ENCODE measurements around the gene SLC36A1. TPM values are rescaled to one million over a fixed set of nuclear protein-coding genes. Genes with fewer than 3 reads are reported as not detected.
A peak's percentile ranks its signal among the peaks of the same experiment; 100 is the strongest.

The SLC36A1 gene
- total RNA-seq, 1 donor from 2014 or later: 19.9 TPM

DNA sequence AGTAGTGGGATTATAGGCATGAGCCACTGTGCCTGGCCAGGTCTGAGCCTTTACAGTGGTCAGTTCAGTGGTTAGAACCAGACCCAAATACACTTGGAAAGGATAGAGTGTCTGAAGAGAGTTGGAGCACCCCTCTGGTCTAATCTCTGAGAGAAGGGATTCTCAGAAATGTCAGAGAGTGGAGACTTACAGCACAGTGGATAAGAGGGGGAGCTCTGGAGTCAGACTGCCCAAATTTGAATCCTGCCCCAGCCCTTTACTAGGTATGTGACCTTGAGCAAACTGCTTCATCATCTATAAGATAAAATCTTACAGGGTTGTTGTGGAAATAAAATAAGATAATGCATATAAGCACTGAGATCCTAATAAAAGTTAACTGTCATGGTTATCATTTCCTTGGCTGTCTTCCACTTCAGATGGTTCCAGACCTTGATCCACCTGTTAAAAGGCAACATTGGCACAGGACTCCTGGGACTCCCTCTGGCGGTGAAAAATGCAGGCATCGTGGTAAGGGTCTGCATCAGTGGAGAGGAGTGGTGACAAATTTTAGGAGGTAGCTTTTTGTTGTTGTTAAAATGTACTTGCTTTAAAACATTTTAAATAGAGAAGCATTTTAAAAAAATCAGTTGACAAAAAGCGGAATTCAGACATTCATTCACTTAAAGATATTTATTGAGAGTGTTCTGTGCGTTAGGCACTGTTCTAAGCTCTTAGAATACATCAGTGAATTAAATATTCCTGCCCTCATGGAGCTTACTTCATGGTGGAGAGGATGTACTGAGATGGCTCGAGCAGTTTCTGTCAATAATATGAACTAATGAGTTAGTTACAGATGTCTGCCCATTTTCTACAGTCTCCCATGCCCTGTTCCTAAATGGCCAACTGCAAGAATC, 16.0 kb downstream of the SLC36A1 start:
- no peaks in the 10 kb centered on the region for H3K27me3 ChIP-seq
- no peaks in the 10 kb centered on the region for H3K9me3 ChIP-seq
- H3K27ac ChIP-seq: no peak overlapping the region
- TF ChIP-seq, protein P1, sequence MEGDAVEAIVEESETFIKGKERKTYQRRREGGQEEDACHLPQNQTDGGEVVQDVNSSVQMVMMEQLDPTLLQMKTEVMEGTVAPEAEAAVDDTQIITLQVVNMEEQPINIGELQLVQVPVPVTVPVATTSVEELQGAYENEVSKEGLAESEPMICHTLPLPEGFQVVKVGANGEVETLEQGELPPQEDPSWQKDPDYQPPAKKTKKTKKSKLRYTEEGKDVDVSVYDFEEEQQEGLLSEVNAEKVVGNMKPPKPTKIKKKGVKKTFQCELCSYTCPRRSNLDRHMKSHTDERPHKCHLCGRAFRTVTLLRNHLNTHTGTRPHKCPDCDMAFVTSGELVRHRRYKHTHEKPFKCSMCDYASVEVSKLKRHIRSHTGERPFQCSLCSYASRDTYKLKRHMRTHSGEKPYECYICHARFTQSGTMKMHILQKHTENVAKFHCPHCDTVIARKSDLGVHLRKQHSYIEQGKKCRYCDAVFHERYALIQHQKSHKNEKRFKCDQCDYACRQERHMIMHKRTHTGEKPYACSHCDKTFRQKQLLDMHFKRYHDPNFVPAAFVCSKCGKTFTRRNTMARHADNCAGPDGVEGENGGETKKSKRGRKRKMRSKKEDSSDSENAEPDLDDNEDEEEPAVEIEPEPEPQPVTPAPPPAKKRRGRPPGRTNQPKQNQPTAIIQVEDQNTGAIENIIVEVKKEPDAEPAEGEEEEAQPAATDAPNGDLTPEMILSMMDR (IDR thresholded peaks at IDR 0.05): peak in 1 of 3 experiments; percentile 12
- intact Hi-C loops (cut with DNase I): no loop called here
- DNase-seq (ENCODE audit: low spot score in 2 of 2): no peak
- H3K36me3 ChIP-seq: peaks cover 23 to 55% of the 10 kb centered on the region in 2 donors
- no peak overlapping the region for H3K4me3 ChIP-seq
- no peaks in the 10 kb centered on the region for H3K4me1 ChIP-seq

DNA sequence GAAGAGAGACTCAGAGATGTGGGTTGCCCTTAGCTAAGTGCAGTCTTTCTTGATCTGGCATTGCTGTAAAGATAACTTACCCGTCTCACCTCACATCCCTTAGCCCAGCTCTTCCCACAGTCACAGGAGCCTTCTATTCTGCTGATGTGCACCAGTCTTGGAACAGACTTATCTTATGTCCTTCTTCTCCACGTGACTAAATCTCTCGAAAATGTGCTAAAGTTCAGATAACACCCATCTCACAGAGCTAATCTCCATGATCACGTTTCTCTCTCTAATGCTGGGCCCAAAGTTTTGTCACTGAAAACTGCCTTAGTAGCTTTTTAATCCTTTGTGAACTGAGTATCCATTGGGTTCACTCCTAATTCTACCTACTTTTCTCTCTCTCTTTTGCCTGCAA, 16.7 kb downstream of the SLC36A1 start:
- H3K27me3 ChIP-seq: no peaks in the 10 kb centered on the region
- no peaks in the 10 kb centered on the region for H3K4me1 ChIP-seq
- no peak overlapping the region for H3K4me3 ChIP-seq
- no peak overlapping the region for H3K27ac ChIP-seq
- DNase-seq (ENCODE audit: low spot score in 2 of 2): no peak
- TF ChIP-seq, protein P1 (IDR thresholded peaks at IDR 0.05): no peak
- H3K36me3 ChIP-seq: peaks cover 19 to 62% of the 10 kb centered on the region in 2 donors
- no peaks in the 10 kb centered on the region for H3K9me3 ChIP-seq
- intact Hi-C loops (cut with DNase I): no loop called here

DNA sequence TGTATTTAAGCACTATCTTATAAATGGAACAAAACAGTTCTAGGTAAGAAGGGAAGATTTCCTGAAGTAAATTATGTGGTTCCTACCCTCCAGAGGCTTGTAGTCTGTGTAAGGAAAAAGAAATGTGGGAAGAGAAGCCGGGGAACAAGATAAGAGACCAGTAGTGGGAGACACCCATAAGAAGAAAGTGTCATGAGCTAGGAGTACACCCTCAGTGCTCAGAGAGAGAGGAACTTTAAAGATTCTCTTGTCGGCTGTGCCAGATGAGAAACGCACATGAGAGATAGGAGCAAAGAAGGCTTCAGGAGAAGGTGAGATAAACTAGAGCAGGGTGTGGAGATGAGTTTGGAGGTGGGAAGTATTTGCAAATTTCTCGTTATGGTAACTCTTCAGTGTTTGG, 18.1 kb downstream of the SLC36A1 start:
- no peak for DNase-seq (ENCODE audit: low spot score in 2 of 2)
- Histone ChIP-seq H3K36me3 (peaks cover 19 to 59% of the 10 kb centered on the region in 2 donors), H3K9me3 (no peaks in the 10 kb centered on the region), H3K27me3 (no peaks in the 10 kb centered on the region), H3K4me3 (no peak overlapping the region), H3K4me1 (no peaks in the 10 kb centered on the region), H3K27ac (no peak overlapping the region)
- TF ChIP-seq, protein P1 (IDR thresholded peaks at IDR 0.05): no peak
- intact Hi-C loops (cut with DNase I): no loop called here

DNA sequence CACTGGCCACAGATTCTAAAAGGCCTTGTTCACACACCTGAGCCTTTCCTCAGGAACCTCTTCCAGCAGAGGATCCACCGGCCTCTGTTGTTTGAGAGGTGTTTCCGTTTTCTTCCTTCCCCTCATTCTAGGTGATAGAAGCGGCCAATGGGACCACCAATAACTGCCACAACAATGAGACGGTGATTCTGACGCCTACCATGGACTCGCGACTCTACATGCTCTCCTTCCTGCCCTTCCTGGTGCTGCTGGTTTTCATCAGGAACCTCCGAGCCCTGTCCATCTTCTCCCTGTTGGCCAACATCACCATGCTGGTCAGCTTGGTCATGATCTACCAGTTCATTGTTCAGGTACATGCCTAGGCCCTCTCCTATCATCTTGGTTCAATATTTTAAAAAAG, 20.2 kb downstream of the SLC36A1 start:
- Histone ChIP-seq H3K36me3 (peaks cover 19 to 59% of the 10 kb centered on the region in 2 donors), H3K4me1 (no peaks in the 10 kb centered on the region), H3K9me3 (no peaks in the 10 kb centered on the region), H3K27ac (no peak overlapping the region), H3K4me3 (no peak overlapping the region), H3K27me3 (no peaks in the 10 kb centered on the region)
- TF ChIP-seq, protein P1 (IDR thresholded peaks at IDR 0.05): no peak
- no peak for DNase-seq (ENCODE audit: low spot score in 2 of 2)
- intact Hi-C loops (cut with DNase I): no loop called here

DNA sequence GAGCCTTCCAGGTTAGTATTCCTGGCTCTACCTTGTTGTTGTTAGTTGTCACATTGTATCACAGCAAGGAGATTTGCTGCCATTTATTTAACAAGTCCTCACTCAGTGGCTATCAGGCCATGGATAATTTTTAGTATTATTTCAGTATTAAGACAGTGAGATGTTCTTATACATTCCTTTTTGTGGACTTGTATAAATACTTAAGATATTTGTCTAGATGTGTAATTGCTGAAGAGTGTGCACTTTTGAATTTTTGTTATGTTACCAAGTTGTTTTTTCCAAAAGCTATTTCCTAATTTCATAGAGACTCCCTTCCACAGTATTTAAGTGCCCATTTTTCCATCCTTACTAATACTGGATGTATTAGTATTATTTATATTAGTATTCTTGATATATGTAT, 22.0 kb downstream of the SLC36A1 start:
- H3K9me3 ChIP-seq: no peaks in the 10 kb centered on the region
- intact Hi-C loops (cut with DNase I): no loop called here
- no peak overlapping the region for H3K4me3 ChIP-seq
- H3K27me3 ChIP-seq: no peaks in the 10 kb centered on the region
- peaks cover 25 to 56% of the 10 kb centered on the region in 2 donors for H3K36me3 ChIP-seq
- no peak for DNase-seq (ENCODE audit: low spot score in 2 of 2)
- no peaks in the 10 kb centered on the region for H3K4me1 ChIP-seq
- H3K27ac ChIP-seq: no peak overlapping the region
- TF ChIP-seq, protein P1 (IDR thresholded peaks at IDR 0.05): no peak
